ENCODE data around the gene CC2D2B.
"Not testable (repeated sequence)": the region's sequence is repeated elsewhere in the genome, so short reads cannot be mapped to it uniquely, and the experiment has no call there.

CC2D2B gene, protein sequence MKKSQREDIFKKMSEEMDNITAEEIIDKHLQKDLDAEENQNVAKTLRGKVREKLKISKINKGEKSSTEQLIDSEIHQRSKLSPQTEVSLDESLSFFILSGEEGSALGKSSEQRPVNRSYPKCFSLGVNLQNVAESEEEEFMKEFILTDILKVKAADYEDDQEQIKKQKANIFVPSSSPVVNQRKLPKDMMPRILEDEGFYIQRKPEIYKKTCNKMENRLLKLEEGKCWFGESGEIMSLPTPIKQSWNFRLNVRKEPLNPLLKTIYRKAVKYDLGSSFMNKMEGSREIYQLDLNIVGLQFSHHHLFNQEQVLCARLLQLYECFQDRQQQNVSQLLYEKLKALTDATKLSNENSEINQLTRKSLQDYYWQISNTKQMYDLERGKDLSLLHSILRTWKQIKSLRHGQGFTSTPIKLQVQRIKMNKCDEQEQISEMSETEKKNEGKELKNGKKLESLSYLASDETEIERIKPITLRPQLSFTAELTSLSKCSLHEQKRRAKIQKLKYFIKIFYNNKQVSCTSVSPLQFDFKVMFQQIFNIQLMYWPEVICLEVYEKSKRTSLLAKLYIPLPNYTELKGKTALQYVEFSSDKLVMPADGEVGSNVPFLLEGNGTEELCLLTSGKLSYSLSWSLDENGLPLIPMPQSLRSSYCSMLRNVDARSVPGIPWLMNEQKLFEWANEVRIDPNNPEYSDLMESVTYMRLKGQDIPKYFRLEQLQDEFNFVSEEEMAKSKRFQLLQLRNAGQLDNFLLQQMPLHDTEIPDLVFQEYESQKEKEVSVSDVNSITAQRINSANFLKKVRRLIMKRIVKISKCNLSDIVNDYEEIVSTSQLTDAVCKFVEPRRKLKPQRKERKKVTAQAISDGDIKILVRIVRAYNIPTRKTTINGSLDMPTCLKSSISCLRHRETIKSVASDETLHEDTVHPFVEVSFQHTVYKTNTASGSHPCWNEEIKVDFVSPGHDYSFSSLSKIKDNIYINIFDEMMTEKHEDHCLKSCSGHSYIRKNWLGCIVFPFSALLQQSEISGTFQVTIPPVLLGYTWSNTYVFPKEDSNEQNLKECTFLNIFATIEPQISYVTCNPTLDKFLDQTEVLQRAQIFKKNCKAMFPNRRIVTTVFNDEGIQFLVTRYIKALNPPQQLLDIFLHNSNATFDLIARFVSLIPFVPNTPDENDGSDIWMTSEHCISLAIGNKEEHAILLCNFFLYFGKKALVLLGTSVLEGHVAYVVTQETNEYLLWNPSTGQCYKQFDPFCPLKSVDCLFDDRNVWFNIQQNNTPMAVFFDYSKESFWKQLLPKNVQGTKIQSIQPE (N-terminal part only)

DNA sequence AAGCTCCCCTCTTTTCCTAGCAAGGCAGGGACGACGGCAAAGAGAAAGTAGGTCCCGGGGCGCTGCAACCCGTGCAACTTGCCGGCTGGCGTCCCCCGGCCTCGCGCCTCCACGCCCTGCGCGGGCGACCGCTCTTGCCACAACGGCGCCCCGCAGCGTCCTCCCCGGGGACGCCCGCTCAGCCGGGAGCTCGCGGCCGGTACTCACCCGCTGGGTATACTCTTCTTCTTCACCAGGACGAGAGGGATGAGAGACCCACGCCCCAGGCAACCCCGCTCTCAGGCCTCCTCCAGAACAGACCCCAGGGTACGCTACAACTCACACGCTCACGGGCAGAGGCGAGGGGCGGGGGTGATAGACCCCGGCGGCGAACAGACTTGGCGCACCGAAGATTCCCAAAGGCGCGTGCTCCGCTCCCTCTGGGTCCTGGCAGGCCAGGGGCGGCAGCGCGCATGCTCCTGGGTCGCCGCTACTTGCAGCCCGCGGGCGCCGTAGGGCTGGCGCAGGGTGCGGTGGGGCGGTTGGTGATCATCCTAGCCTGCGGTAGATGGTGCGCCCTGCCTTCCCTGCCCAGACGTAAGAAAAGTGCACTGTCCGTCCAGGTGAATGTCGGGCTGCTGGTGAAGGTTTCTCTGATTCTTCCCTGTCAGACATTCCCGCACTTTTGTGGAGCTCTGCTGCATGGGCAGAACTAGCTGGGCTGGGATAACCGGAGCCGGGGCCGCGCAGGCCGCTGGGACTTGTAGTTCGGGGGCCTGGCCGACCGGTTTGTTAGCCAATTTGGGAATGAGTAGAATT, at the start of gene CC2D2B:
CC2D2B (plus strand) TSS at position 520 of the 798 bp plus-strand sequence. CDS start 3,349 bp downstream, outside the sequence.
- FAIRE-seq, result peak; percentile 85
- DNase-seq (ENCODE audit: extremely low spot score, insufficient read length, low read depth), result peak; percentile 62

DNA sequence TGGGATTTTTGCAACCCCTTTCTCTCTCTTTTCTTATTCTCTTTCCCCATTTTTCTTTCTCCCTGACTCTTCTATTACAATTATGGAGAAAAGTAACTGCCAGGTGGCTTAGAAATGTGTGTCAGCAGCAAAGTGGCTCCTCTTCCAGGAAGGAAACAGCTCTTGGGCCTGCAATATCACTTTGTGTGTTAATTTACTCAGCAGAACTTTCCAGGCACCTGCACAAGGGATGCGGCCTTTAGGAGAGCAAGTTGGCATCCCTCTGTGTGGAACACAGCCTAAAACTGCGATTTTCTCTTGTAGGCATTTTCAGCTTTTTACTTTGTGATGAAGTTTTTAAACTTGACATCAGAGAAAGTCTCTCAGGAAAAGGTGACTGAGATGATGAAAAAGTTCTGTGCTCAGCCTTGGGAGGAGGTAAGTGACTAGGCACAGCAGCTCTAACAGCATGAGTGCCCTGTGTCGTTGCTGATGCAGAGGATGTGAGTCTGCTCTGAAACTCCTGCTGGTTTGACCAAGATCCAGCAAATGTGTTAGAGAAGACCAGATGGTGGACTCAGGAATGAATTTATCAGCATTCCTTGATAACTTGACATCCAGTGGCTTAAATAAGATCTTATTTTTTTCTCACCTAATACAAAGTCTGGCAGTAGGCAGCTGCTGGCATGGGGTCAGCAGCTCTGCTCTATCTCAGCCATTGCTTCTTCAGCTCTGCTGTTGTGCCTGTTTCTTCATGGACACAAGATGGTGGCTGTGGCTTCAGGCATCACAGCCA, 47.4 kb upstream of the CC2D2B start:
- DNase-seq (ENCODE audit: extremely low spot score, insufficient read length, low read depth) (no peak), FAIRE-seq (no peak)

DNA sequence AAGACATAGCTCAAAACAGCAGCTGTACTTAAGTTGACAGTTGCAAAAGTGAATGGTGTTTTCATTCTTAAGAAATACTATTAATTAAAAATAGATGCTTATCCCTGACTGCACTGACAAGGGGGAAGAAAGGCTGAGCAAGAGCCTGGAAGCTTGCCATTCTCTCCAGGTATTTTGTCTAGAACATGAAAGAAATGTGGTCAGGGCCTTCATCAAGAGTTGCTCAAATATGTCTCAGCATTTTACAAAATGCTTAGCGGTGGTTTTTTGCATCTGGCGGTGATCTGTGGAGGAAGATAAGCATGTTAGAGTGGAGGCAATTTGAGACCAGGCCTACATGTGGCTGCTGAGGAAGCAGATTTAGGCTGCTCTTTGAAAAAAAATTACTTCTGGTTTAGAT, 46.4 kb upstream of the CC2D2B start:
- FAIRE-seq (no peak), DNase-seq (ENCODE audit: extremely low spot score, insufficient read length, low read depth) (no peak)

DNA sequence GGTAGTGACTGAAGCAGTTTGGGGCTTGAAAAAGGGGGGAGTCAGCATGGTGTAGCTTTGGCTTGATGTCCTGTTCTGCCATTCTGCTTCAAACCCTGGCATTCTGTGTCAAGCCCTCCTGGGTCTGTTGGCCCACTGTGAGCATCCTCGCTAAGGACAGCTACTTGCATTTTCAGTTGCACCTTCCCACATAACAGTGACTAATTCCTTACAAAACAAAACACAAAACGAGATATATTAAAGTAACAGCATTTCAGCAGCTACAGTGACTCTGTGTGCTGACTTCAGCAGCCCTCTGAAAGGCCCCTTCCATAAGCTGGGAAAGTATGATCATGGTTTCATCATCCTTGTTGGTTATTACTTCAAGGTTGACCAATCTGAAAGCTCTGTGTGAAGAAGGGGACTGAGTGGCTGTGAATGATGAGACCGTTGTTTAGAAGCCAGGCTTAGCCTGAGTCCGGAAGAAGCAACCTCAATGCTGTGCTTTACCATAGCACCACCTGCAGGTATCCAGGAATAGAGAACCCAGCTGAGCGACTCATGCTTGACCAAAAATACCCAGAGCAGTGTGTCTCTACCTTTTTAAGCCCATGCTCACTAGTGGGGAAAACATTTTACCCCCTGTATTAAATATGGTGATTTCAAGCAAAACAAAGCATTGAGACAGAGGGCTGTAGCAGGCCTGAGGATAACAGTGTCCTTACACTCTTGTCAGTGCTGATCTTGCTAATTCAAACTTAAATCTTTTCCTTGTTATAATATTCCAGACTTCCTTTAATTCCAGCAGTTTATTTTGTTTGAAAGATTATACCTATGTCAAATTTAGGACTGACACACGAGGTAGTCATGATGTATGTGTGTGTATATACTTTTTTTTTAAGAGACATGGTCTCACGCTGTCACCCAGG, 42.6 kb upstream of the CC2D2B start:
- FAIRE-seq (peak; percentile 84), DNase-seq (ENCODE audit: extremely low spot score, insufficient read length, low read depth) (peak; percentile 54)

DNA sequence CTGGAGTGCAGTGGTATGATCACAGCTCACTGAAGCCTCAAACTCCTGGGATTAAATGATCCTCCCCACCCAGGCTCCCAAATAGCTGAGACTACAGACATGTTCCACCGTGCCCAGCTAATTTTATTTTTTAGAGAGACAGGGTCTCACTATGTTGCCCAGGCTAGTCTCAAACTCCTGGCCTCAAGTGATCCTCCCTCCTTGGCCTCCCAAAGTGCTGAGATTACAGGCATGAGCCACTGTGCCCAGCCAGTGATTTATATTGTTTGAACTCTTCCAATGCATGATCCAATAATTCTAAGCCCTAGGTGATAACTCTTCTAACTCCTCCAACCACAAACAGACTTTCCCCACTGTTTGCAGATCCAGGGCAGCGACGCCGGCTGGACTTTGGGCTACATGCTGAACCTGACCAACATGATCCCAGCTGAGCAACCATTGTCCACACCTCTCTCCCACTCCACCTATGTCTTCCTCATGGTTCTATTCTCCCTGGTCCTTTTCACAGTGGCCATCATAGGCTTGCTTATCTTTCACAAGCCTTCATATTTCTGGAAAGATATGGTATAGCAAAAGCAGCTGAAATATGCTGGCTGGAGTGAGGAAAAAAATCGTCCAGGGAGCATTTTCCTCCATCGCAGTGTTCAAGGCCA, 41.8 kb upstream of the CC2D2B start:
- no peak for FAIRE-seq
- no peak for DNase-seq (ENCODE audit: extremely low spot score, insufficient read length, low read depth)

DNA sequence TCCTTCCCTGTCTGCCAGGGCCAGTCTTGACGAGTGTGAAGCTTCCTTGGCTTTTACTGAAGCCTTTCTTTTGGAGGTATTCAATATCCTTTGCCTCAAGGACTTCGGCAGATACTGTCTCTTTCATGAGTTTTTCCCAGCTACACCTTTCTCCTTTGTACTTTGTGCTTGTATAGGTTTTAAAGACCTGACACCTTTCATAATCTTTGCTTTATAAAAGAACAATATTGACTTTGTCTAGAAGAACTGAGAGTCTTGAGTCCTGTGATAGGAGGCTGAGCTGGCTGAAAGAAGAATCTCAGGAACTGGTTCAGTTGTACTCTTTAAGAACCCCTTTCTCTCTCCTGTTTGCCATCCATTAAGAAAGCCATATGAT, 41.3 kb upstream of the CC2D2B start:
- DNase-seq (ENCODE audit: extremely low spot score, insufficient read length, low read depth), result no peak
- no peak for FAIRE-seq

DNA sequence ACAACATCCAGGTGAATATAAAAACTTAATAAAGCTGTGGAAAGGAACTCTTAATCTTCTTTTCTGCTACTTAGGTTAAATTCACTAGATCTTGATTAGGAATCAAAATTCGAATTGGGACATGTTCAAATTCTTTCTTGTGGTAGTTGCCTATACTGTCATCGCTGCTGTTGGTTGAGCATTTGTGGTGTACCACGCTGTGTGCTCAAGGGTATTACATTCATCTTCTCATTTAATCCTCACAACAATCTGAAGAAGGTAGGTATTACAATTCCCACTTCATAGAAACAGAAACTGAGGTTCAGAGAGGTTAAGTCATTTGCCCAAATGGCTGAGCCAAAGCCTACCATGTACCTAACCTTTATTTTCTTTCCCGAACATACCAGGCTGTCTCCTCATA, 39.9 kb upstream of the CC2D2B start:
- FAIRE-seq (peak; percentile 21), DNase-seq (ENCODE audit: extremely low spot score, insufficient read length, low read depth) (no peak)

DNA sequence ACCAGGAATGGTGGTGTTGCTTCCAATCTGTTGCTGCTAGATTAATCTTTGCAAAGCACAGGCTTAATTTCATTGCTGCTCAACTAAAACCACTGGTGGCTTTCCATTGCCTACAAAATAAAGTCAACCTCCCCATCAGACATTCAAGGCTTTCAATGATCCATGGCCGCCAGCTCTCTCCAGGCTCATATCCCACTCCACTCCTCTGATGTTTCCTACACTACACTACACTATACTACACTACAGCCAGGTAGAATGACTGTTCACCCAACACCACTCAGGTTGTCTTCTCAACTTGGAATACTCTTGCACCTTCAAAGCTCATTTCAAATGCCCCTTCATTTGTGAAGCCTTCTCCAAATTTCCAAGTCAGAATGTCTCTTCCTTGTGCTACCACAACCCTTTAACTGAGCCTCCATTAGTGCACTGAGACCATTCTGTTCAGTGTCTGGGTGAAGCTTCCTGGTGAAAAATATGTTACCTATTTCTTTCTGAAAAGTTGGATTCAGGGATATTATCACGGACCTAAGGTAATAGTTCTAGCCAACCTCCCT, 35.5 kb upstream of the CC2D2B start:
- DNase-seq (ENCODE audit: extremely low spot score, insufficient read length, low read depth), result no peak

DNA sequence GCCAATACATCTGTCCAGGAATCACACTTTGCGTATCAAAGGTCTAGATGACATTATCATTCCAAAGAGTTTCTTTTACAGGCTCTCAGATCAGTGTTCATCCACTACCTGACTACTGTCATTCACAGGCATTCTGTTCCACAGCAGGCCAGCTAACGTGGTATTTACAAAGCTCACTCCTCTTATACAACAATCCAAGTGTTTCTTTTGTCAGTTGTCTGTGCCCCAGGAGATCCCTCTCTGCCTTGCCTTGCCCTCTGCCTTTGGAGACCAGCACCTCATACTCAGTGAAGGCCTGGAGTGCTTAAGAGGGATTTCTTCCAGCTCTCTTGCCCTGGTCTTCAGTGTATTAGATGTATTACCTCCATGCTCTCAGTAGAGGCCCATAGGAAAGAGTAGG, 34.6 kb upstream of the CC2D2B start:
- FAIRE-seq, result no peak
- no peak for DNase-seq (ENCODE audit: extremely low spot score, insufficient read length, low read depth)

More for the DNA sequence above, 35.5 kb upstream of the CC2D2B start:
- FAIRE-seq, result no peak

DNA sequence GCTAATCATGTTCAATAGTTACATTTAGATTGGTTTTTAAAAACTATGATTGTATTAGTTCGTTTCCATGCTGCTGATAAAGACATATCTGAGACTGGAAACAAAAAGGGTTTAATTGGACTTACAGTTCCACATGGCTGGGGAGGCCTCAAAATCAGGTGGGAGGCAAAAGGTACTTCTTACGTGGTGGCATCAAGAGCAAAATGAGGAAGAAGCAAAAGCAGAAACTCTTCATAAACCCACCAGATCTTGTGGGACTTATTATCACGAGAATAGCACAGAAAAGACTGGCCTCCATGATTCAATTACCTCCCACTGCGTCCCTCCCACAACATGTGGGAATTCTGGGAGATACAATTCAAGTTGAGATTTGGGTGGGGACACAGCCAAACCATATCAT, 34.1 kb upstream of the CC2D2B start:
- FAIRE-seq (peak; percentile 18), DNase-seq (ENCODE audit: extremely low spot score, insufficient read length, low read depth) (no peak)

DNA sequence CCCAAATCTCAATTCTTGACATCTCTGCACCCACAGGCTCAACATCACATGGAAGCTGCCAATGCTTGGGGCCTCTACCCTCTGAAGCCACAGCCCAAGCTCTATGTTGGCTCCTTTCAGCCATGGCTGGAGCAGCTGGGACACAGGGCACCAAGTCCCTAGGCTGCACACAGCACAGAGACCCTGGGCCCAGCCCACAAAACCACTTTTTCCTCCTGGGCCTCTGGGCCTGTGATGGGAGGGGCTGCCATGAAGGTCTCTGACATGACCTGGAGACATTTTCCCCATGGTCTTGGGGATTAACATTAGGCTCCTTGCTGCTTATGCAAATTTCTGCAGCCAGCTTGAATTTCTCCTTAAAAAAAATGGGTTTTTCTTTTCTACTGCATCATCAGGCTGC, 33.0 kb upstream of the CC2D2B start:
- not testable (repeated sequence) for FAIRE-seq; DNase-seq (ENCODE audit: extremely low spot score, insufficient read length, low read depth)

DNA sequence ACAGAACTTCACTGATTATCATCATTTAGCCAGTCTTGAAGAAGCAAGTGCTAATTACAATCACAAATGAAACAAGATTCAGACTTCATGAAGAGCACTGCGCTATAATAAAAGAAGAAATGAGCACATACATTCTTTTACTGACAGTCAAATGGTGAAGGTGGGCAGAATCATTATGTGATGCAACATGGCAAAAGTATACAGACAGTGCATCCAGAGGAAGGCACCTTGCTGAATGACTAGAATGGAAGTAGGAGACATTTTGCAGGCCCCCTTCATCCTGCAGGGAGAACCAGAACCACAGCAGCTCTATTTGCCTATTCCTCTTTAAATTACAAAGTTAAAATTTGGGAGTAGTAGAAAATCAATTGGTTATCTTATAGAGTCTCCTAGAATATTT, 31.0 kb upstream of the CC2D2B start:
- DNase-seq (ENCODE audit: extremely low spot score, insufficient read length, low read depth), result no peak
- FAIRE-seq, result no peak

DNA sequence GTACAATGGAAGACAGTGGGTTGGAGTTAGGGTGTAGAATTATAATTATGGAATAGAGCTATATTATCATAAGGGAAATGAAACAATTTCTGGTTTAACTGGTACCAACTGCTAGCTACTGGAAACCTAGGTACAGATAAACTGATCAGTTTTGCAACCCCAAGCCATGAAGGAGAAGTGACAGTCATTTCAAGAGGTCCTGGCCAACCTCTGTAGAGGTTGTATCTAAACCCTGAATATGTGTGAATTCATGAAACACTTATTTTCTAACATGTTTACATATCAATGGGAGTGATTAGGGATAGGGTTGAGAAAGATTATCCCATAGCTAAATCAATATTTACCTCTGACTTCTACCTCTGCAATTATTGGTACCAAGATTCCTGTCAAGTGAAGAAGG, 29.9 kb upstream of the CC2D2B start:
- DNase-seq (ENCODE audit: extremely low spot score, insufficient read length, low read depth), result no peak
- FAIRE-seq, result peak; percentile 69

DNA sequence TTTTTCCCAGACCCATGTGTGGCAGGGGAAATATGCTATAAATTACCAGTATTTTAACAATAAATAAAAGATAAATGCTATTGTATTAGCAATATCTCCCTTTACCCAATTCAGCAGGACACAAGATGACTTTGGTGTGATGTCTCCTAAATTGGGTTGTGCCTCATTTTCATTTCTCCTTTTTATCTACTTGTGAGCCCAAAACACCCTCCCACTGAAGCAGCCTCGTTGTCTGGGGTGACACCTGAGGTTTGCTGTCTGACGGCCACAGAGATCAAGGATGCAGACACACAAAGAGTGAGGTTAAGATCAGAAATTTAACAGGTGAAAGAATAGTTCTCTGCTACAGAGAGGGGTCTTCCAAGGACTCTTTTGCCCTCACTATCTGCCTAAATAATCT, 27.1 kb upstream of the CC2D2B start:
- peak; percentile 87 for FAIRE-seq
- DNase-seq (ENCODE audit: extremely low spot score, insufficient read length, low read depth), result peak; percentile 18

DNA sequence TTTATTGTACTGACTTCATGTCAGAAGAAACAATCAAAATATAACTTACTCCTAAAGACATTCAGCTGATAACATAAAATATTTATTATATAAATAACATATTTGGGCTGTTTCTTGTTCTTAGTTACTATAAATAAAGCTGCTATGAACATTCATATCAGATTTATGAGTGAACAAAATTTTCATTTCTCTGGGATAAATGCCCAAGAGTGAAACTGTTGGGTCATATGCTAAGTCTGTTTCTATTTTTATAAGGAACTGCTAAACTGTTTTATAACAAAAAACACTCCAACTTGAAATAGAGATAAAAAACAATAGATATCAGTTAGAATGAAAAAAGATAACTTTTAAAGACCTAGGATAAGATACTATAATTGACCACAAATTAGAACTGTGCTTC, 26.5 kb upstream of the CC2D2B start:
- FAIRE-seq (no peak), DNase-seq (ENCODE audit: extremely low spot score, insufficient read length, low read depth) (no peak)

DNA sequence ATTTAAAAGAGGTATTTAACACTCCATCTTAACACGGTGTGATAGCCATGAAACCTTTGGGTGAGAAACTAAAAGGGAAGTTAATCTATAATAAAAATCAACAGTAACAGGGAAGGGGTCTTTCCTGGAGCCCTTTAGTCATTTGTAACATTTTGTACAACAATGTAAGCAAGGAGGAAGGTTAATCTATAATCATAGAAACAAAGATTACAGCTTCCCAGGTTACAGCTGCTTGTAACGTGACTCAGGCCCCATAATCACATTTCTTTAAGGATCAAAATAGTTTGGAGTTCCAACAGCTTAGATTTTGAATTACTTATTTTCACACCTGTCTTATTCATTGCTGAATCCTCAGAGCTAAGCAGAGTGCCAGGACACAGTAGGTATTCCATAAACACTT, 17.9 kb upstream of the CC2D2B start:
- DNase-seq (ENCODE audit: extremely low spot score, insufficient read length, low read depth) (no peak), FAIRE-seq (no peak)
